Stimulated activated CD8-positive, alpha-beta memory T cell treated with anti-CD3 and anti-CD28 coated beads, Interleukin-15, amount 100 ng/mL, for 24 hours (primary cell): ENCODE results near the gene LRRC4C.

Experiments used
- DNase-seq: peaks from one replicate; pipeline ENCODE4 v3.0.0-alpha.2; 2020; ENCODE audit warnings: low read depth

The LRRC4C gene

DNA sequence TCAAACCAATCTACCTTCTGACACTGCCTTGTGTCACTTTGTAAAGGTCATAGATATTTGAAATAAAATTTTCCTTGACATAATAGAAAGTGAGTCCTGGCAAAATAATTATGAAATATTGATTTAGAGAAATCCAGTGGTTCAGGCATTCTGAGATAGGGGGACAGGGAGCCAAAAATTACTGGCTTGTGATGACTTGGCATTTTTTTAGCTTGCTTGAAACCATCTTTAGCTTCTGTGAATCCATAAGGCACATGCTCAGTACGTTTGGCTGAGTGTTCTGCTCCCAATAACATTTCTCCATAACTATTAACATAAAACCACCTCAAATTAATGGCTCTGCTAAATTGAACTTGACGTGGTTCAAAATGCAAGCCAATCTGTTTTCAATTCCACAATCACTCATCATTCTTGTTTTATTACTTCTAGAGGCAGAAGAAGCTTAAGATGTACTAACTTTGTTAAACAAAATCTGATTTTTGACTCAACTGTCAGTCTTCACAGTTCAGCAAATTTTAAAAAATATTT lies 209.0 kb downstream of the LRRC4C start:
- no peak for DNase-seq

GRCh38 chr11:41247621-41248020 lies 211.8 kb downstream of the LRRC4C start:
- DNase-seq: no peak

GRCh38 chr11:41246399-41246745 lies 213.1 kb downstream of the LRRC4C start:
- no peak for DNase-seq

GRCh38 chr11:41245704-41246398 lies 213.6 kb downstream of the LRRC4C start:
- no peak for DNase-seq

DNA sequence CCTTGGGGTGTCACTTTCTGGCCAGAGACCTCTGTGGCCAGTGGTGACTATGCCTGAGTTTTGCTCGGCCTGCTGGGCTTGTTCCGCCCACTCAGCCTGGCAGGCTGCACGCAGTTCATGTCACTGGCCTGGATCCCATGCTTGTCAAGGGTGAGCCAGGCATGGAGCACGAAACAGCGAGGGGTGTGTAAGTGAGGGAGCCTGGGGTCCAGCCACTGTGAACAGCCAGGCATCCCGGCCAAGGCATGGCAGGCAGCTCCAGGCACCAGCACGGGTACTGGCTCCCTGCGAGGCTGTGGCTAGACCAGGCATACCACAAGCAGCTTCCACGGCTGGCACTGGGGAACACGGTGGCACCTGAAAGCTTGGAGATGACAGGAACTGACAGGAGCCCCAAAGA lies 214.3 kb downstream of the LRRC4C start:
- no peak for DNase-seq

DNA sequence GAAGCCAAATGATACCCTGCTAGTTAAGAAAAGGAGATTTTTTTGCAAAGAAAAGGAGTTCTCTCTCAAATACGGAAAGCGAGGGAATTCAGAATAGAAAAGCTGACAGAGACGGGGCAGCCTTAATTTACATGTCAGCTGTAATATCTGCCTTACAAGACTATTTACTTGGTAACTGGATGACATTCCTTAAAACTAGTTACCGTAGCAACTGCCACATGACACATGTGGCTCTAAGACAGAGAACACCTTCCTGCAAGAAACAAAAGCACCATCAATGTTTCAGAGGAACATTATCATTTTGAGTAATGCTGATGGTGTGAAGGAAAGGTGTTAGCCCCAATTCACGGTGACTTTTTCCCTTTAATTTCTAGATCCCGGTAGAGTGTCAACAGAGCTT lies 222.1 kb downstream of the LRRC4C start:
- no peak for DNase-seq

DNA sequence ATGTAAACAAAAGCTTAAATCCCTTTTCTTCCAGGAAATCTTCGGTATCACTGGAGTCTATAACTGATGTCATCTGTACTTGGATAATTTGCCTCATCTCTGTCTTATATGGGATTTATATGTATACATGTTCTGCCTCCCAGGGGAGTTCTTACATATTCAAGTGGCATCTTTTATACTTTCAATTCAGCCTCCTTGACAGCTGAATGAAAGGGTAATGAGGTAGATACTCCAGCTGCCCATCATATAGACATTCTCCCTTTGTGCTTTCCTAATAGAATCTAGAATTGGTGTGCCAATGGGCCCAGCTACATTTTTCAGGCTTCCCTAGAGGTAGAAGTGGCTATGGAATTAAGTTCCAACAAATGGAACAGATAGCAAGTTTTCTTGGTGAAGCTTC lies 223.8 kb downstream of the LRRC4C start:
- DNase-seq: no peak

DNA sequence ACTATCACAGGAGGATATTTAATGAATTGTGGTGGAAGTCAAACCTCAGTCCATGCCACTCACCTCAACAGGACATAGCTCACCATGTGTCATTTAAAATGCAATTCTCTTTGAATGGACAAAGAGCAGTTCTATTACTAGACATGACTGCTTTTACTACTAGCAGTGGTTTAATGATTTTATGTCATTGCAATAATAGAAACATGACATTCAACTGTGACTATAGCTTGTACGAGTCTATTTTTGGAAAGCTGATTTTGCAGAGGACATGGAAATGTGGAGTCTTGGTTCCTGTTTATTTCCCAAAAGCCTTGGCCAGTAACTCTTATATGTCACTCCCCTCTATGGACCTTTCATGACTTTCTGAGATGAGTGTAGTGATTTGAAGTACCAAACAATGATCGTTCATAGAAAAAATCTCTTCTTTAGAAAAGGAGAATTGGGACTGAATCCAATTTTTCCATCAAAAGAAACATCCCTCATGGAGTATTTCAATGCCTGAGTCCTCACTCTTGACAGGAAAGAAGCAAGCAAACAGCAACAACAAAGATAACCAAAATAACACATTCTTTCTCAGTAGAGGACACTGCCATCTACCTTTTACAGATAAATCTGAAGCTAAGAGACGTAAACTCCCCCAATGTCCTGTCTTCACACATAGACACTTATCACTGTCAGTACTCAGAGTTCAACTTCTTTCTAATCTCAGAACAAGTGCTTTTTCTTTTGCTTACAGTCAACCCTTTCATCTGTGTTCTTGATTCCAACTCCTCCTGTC lies 233.4 kb downstream of the LRRC4C start:
- DNase-seq: no peak

GRCh38 chr11:41222236-41222635 lies 237.2 kb downstream of the LRRC4C start:
- DNase-seq: no peak

DNA sequence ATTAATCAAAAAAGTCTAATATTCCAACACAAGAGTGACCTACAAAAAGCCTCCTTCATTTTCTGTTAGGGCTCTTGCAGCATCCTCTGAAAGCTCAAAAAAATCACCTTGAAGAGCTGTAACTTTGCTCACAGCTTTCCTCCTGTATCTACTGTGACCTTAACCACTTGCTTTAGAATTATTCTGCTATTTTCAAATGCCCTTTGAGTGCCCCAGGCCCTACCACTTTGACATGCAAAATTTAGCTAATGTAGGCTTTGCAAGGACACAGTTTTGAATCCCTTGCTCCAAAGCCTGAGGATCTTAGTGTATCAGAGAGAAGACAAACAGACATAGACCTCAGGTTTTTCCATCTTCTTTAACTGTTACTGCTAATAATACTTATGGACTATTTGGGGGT lies 253.1 kb downstream of the LRRC4C start:
- no peak for DNase-seq

DNA sequence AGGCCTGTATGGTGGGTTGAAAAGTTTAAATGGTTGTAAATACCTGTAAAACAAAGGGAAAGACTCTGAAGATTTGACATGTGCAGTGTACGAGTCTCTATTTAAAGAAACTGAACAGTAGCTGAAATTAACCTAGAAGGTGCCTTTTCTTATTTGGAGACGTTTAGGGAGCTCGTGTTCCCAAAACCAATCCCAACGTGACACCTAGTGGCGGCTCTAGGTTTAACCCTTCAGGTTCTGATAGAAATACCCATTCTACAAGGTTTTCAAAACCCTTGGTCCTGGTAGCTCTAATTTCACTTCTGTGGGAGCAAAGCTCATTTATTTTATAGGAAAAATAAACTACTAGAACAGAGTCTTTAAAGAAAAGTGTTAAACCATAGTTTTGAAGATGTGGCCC lies 258.3 kb downstream of the LRRC4C start:
- no peak for DNase-seq

DNA sequence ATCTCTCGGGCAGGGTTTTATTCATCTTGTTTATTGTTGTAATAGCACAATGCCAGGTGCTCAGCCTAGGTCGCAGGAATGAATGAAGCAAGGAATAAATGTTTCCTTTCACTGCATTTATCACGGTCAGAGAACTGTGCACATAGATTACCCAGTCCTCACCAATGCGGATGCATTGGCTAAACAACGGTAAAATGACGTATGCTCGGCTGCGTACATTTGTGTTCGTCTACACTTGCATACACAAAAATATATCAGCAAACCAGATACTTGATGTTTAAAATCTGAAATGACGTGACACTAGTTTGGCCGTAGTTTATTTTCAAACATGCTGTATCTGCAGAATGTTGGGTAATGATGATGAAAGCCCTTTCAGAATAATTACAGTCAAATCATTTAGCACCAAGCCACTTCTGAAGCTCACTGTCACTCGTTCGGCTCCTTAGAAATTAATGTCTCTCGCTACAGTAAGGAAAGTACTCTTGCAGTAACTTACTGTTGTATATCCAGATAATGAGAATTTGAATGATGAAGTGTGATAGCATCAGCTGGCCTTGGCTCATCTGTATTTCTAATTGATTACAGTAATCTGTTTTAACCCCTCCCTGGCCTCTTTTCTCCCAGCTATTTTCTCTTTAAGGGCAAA lies 268.9 kb downstream of the LRRC4C start:
- DNase-seq: no peak

GRCh38 chr11:41189701-41190436 lies 269.6 kb downstream of the LRRC4C start:
- DNase-seq: no peak

DNA sequence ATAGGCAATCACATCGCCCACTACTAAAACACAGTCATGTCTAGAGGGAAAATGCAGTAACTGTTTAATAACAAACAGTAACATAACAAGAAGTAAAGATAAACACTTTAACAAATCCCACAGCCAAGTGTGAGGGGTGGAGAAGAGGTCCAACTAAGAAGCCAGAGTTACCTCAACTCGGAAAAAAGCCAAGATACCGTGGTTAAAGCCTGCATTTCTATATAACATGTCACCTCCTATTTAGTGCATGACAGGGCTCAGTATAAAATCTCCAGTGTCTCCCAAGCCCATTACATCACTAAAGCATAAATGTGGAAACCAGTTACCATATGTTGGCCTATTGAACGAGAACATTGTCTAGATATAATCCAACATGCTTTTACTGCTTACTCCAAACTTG lies 281.7 kb downstream of the LRRC4C start:
- no peak for DNase-seq

DNA sequence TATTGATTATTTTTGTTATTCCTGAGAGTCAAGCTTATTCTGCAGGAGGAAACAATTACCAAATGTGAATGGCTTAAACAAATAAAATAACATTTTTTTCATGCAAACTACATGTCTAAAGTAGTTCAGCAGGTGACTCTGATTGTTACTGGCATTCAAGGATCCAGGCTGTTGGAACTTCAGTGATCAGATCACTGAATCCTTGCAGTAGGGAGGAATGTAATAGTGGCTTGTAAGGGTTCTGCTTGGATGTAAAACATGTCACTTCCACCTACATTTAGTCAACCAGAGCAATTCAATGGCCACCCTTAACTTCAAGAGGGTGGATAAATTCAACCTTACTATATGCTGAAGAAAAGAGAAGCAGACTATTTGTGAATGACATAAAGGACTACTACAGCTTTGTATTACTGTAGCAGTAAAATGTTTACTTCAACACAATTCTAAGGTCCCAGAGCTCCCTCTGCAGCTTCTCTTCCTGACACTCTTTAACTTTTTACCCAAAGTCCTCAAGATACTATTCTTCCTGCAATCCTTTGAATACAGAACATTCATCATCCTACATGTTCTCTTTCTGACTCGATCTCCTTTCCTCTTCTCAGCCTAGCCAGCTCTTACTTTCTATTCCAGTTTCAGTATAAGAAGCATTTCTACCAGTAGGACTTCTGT lies 284.0 kb downstream of the LRRC4C start:
- DNase-seq: no peak

DNA sequence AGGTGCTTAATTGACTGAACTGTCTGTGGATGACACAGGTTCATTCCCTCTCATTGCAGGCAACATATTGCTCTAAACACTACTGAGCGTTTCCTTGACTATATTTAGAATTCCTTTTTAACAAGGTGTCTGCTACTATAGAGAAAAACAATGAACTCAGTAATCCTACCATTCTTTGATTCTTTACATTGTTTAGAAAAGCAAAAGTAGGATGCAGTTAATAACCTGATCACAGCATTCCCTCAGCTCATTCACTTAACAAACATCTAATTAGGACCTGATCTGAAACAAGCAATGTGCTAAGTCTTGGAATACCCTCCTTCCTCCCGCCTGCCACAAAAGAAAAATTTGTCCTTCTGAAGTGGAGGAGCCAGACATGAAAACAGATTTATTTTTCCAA lies 313.1 kb downstream of the LRRC4C start:
- DNase-seq: no peak

GRCh38 chr11:41145420-41145819 lies 314.0 kb downstream of the LRRC4C start:
- DNase-seq: no peak

DNA sequence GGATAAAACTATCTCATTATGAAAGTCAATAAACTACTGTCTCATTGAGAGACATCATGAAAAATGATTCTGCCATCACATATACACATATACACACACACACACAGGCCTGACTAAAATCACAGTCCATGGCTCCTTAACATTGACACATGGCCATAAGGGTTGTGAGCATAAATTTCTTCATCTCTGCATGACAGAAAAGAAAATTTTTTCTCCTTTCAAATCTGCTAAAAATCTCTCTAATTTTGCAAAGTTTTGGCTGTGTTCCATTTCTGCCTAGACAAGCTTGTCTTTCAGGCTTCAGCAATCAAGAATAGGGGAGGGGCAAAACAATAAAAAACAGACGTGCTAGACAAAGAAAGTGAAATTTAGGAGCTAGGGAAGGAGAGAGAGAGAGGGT lies 324.5 kb downstream of the LRRC4C start:
- no peak for DNase-seq

- no peak for DNase-seq
These were observed 326.4 kb downstream of the LRRC4C start for GRCh38 chr11:41133023-41133422.

DNA sequence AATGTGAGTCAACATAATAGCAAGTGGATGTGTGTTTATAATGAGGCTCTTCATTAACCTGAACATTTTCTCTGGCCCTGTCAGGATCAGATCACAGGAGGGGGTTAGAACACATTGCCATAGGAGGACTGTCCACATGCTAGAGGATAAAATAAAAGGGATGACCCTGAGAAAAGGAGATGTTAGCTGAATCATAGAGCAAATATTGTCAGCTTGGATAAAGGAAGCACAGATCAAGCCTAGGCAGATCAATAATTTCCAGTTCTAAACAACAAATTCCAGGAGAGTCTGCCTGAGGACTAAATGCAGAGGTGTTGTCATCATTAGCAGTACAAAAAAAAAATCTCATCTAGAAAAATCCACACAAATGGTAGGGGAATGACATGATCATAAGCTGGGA lies 337.9 kb downstream of the LRRC4C start:
- DNase-seq: no peak

DNA sequence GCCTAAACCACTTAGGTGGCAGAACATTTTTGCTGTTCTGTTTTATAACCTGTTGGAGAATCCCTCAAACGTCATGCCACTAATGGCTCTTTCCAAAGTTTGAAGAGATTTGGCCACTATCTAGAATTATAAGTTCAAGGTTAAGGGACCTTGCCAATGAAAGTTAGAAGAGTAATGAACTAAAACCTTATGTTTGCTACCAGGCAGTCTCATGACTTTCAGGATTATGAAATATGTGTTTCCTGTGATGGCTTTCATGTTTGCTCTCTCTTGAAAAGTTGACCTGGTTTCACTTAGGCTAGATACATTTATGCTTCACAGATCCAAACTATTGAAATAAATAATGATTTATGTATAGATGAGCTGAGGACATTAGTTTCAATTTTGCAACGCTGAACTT lies 340.0 kb downstream of the LRRC4C start:
- DNase-seq: no peak

GRCh38 chr11:41118521-41118920 lies 340.9 kb downstream of the LRRC4C start:
- no peak for DNase-seq
